GM11168 (cell line): Measurements from ENCODE around the gene CBLC.

ENCODE experiments used
- in situ Hi-C: fragments of 300-500 bp; cut with MboI; formaldehyde crosslinking; loops from one replicate; pipeline ENCODE4 v1.12.0; 2022; ENCODE audit warnings: low sequenced_read_pairs; ENCODE audit not compliant: unreplicated experiment

CBLC gene

GRCh38 chr19:44746616-44746945, 31.1 kb upstream of the CBLC start:
- in situ Hi-C loops, result no loop called here

DNA sequence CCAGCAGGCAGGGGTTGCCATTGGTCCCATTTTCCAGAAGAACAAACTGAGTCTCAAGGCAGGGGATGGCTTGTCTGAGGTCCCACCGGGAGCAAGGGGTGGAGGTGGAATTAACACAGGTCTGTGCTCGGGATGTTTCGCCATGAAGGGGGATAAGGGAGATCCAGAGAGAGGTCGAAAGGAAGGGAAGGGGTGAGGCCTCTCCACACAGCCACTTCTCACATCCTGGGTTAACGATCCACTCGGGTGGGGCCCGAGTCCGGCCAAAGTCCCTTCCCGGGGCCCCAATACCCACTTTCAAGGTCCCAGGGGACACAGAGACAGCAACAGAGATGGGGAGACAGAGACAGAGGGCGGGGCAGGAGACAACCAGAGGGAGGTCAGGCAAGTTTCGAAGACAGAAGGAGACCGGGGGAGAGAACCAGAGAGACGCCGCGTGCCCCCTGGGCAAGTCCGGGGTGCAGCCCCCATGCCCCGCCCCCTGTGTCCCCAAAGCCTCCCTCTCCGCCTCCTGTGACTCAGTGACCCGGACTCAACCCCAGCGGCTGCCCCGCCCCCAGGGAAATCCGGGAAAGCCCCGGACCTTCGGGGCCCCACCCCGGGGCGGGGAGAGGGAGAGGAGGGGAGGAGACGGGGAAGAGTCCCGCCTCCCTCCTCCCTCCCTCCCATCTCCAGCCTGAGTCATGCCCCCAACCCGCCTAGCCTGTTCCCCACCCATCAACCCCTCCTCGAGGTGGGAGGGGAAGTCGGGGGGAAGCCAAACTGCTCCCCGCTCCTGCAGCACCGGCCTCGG, 30.5 kb upstream of the CBLC start:
- in situ Hi-C loops, result no loop called here

- in situ Hi-C loops, result no loop called here
These were observed 29.8 kb upstream of the CBLC start for GRCh38 chr19:44747739-44748425.

DNA sequence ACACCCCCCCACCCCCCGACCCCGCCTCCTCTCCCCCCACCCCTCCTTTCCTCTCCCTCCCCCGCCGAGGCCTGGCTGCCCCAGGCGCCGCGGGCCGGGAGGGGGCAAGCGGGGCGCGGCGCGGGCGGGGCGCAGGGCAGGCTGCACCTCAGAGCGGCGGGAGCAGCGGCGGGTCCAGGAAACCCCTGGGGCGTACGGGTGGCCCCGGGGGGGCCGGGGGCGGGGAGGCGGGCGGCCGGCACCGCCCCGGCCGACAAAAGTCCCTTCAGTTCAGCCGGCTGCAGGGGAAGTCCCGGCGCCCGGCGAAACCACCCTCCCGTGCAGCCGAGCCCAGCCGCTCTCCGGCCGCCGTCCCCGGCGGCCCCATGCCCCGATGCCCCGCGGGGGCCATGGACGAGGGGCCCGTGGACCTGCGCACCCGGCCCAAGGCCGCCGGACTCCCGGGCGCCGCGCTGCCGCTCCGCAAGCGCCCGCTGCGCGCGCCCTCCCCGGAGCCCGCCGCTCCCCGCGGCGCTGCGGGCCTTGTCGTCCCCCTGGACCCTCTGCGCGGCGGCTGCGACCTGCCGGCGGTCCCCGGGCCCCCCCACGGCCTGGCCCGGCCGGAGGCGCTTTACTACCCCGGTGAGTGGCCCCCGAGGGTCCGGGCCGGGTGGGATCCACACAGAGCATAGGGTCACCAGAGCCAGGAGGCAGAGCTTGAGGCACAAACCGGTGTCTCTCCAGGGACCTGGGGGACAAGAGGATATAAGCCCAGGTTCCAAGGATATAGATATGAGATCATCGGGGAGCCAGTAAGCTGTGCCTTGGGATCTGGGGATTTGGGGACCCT, 29.1 kb upstream of the CBLC start, which contains the start of gene BCL3:
Gene BCL3 (plus strand): TSS at position 283 of the 829 bp plus-strand sequence. CDS start 83 bp downstream, at position 366.
- in situ Hi-C loops, result no loop called here

DNA sequence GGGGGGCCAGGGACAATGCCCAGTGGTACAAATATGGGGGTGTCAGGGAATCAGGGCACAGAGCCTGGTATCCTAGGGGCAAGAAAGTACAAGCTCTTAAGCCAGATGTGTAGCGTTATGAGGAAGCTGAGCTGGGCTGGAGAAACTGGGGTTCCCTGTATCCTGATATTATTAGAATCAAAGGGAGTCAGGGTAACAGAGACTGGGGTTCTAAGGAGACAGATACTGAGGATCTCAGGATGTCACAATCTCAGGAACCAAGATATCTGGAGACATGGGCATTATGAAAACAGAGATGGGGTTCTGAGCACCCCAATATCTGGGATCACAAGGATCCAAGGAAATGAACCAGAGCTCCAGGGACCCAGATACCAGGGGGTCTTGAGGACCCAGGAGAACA, 28.4 kb upstream of the CBLC start:
- in situ Hi-C loops, result no loop called here

DNA sequence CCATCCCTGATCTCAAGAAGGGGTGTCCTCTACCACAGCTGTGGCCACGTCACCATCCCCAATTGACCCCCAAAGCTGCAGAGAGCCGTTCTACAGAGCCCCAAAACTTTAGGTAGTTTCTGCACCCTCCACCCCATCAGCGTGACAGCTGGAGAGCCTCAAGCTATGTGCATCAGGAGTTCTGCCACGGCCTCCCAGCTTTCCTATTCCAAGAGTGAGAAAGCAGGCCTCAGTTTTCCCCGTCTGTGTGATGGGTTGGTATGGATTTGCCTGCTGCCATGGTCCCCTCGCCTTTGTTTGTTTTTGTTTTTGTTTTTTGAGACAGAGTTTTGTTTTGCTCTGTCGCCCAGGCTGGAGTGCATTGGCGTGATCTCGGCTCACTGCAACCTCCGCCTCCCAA, 27.7 kb upstream of the CBLC start:
- in situ Hi-C loops, result no loop called here

DNA sequence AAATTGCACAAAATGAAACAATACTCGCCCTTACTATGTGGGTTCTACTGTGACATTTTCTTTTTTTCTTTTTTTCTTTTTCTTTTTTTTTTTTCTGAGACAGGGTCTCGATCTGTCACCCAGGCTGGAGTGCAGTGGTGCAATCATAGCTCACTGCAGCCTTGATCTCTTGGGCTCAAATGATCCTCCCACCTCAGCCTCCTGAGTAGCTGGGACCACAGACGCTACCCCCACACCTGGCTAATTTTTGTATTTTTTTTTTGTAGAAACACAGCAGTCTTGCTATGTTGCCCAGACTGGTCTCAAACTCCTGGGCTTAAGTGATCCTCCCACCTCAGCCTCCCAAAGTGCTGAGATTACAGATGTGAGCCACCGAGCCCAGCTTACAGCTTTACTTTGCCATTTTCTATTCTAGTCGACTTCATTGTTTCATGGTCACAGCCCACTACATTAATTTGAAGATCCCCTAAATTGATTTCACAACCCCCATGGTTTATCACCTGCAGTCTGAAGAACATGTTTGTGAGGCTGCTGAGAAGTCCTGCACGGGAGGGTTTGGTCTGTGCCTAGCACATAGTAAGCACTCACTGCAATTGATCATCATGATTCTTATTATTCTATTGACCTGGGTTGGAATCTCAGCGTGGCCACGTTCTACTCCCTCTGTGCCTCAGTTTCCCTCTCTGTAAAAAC, 25.4 kb upstream of the CBLC start:
- in situ Hi-C loops, result no loop called here

GRCh38 chr19:44752816-44753625, 24.7 kb upstream of the CBLC start:
- in situ Hi-C loops, result no loop called here

DNA sequence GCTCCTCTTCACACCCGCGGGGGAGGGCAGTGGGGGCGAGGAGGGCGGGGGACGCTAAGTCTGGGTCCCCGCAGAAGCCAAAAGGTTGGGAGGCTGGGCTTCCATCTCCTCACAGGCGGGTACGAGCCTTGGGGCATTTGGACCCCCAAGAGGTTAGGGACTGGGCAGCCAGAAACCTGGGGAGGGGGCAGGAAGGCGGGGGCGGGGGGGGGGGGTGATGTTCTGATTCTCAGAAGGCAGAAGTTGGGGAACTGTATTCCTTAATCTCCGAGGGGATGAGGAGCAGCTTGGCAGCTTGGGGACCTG, 24.1 kb upstream of the CBLC start:
- in situ Hi-C loops, result no loop called here

DNA sequence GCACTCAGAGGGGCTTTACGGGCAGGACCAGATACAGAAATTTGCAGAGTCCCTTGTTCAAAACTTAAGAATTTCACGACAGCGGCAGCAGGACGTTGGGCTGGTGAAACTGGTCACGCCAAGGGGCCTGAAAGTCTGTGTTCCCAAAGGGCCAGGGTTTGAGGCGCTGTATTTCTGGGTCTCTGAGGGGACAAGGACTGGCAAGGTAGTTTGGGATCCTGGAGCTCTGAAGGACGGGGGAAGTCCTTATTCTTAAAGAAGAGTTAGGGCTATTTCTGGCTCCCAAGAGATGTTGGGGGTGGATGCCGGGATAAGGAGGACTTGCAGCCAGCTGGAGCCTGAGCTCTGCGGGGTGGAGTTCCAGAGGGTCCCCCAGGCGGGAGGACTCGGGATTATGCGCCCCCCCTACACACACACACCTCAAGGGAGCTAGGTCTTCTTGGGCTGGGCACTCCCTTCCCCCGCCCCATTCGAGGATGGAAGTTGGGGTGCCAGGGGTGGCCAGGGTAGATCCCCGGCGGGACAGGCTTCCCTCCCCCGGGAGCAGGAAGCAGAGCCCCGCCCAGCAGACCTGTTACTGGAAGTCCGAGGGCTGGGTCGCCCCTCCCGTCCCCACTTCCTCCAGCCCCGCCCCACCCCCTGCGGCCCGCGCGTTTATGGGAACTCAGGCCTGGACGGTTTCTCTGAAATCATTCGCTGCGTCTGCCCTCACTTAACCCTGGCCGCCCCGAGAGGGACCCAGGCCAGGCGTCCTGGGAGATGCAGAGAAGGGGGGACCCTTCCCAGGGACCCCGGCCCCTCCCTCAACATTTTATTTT, 23.5 kb upstream of the CBLC start:
- in situ Hi-C loops, result no loop called here

DNA sequence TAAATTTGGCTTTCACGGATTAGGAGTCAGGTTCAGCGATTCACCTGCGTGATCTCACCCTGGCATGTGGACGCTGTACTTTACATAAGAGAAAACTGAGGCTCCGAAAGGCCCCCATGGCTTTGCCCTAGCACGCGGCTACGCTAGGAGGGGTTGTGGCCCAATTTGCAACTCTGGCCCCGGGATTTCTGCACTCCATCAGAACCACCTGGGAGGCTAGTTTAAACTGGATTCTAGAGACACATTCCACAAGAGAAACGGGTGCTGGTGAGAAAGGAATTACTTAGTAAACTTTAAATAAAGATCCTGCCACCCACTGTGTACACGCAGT, 23.0 kb upstream of the CBLC start:
- in situ Hi-C loops, result loop anchor here (5.0 kb wide), 1 partner anchor 32 kb away; no protein-coding TSS in a partner anchor

DNA sequence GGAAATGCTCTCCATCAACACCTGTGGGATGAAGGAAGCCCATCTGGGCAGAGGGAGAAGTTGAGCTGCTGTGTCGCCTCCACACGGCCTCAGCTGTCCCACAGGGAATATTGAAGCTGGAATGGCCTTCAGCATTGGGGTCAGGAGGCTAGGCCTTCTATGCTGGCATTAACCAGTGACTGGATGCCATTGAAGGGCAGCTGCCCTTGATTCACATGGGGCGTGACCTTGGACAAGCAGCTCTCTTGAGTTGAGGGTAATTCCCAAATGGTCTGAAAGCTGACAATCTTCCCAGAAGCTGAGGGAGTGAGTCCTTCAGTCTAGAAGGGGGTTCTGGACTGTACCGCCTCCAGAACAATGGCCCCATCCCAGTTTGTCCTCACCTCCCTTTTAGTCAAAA, 22.5 kb upstream of the CBLC start:
- in situ Hi-C loops, result loop anchor here (5.0 kb wide), 1 partner anchor 33 kb away; no protein-coding TSS in a partner anchor

- in situ Hi-C loops, result loop anchor here (5.0 kb wide), 1 partner anchor 34 kb away; no protein-coding TSS in a partner anchor
These were observed 21.6 kb upstream of the CBLC start for GRCh38 chr19:44756089-44756562.

- in situ Hi-C loops, result loop anchor here (5.0 kb wide), 1 partner anchor 35 kb away; no protein-coding TSS in a partner anchor
These were observed 20.5 kb upstream of the CBLC start for GRCh38 chr19:44757057-44757734.

GRCh38 chr19:44757735-44758505, 19.8 kb upstream of the CBLC start:
- in situ Hi-C loops, result loop anchor here (5.0 kb wide), 1 partner anchor 36 kb away; no protein-coding TSS in a partner anchor

GRCh38 chr19:44758596-44758995, 19.1 kb upstream of the CBLC start:
- in situ Hi-C loops, result loop anchor here (5.0 kb wide), 1 partner anchor 36 kb away; no protein-coding TSS in a partner anchor
